Psoas muscle (tissue), 8 donors: ENCODE data around the gene EYS. TPM values are rescaled to one million over a fixed set of nuclear protein-coding genes. Genes with fewer than 3 reads are reported as not detected.

Source experiments
- ATAC-seq, 4 donors: fragments of 200-7000 bp; cut with Tn5 transposase; one replicate each; pipeline ENCODE4 v1.9.1; 2020; ENCODE audit warnings: moderate library complexity in 3 of 4, mild to moderate bottlenecking in 2 of 4
- DNase-seq, 2 donors: peaks; one replicate each; pipeline ENCODE4 v3.0.0-alpha.2; 2020
- H3K27ac ChIP-seq: fragments of 200-600 bp; one replicate; pipeline ENCODE4 v1.8.0; 2022
- H3K27me3 ChIP-seq, 3 donors: fragments of 200-600 bp in 1 of 3; one replicate each; pipeline versions ENCODE4 v1.6.1 to v1.8.0; 2013 to 2022; ENCODE audit warnings: low read length in 2 of 3, mild to moderate bottlenecking in 2 of 3, moderate library complexity in 1 of 3; ENCODE audit not compliant: insufficient read depth in 3 of 3
- H3K36me3 ChIP-seq, 2 donors: fragments of 200-600 bp in 1 of 2; one replicate each; pipeline versions ENCODE4 v1.6.1 to v1.8.0; 2013 to 2022; ENCODE audit warnings: low read depth in 1 of 2, mild to moderate bottlenecking in 1 of 2, moderate library complexity in 1 of 2; ENCODE audit not compliant: insufficient read depth in 1 of 2
- H3K4me1 ChIP-seq: fragments of 200-600 bp; one replicate; pipeline ENCODE4 v1.8.0; 2022
- H3K4me3 ChIP-seq: fragments of 200-600 bp; one replicate; pipeline ENCODE4 v1.8.0; 2022; ENCODE audit warnings: mild to moderate bottlenecking
- H3K9me3 ChIP-seq: fragments of 200-600 bp; one replicate; pipeline ENCODE4 v1.8.0; 2022
- WGBS, 3 donors: extraction: QIAGEN DNeasy Blood & Tissue Kit; methylation state at CpG; one replicate each; pipeline versions ENCODE4 v1.1.6 to v1.1.7; 2013; 5-methylcytosine and 5-hydroxymethylcytosine counted together
- intact Hi-C, 2 donors: fragments of 100-400 bp; cut with DNase I; formaldehyde crosslinking; loops; one replicate each; pipeline versions ENCODE4 v1.11.0 to v1.14.2; 2022
- polyA plus RNA-seq, 3 donors: library from polyadenylated mRNA; stranded (reverse); fragments of 200-250 nt; gene quantifications; one replicate each; pipeline ENCODE4 v1.2.3, GENCODE V29; 2013
- total RNA-seq, 4 donors: library from RNA; stranded (reverse); fragmentation: NEBNext Ultra II Directional in 2 of 4; extraction: Animal tissue kit (Norgen Biotek cat#: 25700) in 2 of 4; gene quantifications; one replicate each; pipeline versions ENCODE4 v1.2.1 to v1.2.4, GENCODE V29; 2021 to 2023
- TF ChIP-seq, protein P1 (sequence below): fragments of 200-600 bp; IDR thresholded peaks from one replicate; pipeline ENCODE4 v1.8.0; 2022; ENCODE audit warnings: antibody characterized with exemption
- donor health status: healthy with polysubstance abuse.
- donor health status: DM: no; HTN: no; CAD: no; lungs with moderate emphysema.
- donor health status: Bipolar disorder and iron deficiency.
- donor health status: healthy.
- donor health status: DM: yes; HTN: yes; CAD: no.
- donor health status: DM: no; HTN: no; CAD: no.
- donor health status: DM: no; HTN: no; CAD: no.
- donor health status: DM: yes; HTN: yes; CAD: no.

Gene EYS
- total and polyA plus RNA-seq, 7 donors = under 0.01 TPM; not detected in 6

DNA sequence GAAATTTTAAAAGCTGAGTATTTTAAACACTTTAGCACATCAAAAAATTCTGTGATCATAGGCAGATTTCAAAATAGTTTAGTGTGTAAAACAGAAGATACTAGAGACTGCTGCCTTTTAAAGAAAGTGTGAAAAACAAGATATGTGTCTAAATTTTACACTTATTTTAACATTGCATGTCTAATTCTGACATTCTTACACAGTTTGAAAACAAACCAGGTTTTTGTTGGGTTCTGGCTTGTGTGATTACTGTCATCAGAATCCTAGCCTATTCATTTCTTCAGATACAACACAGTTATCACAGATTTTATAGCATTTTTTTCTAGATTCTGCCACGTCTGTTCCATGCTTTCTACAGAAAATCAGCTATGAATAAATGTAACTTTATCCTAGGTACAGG lies 257.1 kb downstream of the EYS start:
- H3K36me3 ChIP-seq = no peaks in the 10 kb centered on the region
- DNase-seq (no peak), ATAC-seq (no peak)
- TF ChIP-seq, protein P1, sequence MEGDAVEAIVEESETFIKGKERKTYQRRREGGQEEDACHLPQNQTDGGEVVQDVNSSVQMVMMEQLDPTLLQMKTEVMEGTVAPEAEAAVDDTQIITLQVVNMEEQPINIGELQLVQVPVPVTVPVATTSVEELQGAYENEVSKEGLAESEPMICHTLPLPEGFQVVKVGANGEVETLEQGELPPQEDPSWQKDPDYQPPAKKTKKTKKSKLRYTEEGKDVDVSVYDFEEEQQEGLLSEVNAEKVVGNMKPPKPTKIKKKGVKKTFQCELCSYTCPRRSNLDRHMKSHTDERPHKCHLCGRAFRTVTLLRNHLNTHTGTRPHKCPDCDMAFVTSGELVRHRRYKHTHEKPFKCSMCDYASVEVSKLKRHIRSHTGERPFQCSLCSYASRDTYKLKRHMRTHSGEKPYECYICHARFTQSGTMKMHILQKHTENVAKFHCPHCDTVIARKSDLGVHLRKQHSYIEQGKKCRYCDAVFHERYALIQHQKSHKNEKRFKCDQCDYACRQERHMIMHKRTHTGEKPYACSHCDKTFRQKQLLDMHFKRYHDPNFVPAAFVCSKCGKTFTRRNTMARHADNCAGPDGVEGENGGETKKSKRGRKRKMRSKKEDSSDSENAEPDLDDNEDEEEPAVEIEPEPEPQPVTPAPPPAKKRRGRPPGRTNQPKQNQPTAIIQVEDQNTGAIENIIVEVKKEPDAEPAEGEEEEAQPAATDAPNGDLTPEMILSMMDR = no peak
- H3K4me3 ChIP-seq = no peak overlapping the region
- WGBS, 3 donors = 34 to 51% (median 35%) methylated on average over 1 of the region's 1 CpG
- no peaks in the 10 kb centered on the region for H3K27me3 ChIP-seq
- no peak overlapping the region for H3K27ac ChIP-seq
- H3K9me3 ChIP-seq = no peaks in the 10 kb centered on the region
- intact Hi-C loops = no loop called here
- no peaks in the 10 kb centered on the region for H3K4me1 ChIP-seq

DNA sequence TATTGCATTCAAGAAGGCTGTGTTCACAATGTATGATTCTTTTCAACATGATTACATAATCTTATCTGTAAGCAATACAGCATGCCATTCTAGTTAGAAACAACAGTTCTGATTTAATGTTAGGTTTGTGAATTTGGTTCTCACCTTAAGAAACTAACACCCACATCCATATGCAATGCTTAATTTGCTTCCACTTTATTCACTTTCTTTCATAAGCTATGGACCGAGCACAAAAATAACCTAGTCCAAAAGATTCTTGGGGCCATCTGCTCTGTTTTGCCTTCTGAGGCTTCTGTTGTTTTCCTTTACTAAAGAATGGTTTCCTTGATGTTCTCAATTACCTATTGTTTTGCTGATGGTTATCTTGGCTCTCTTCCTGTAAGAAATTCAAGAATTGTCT lies 258.2 kb downstream of the EYS start:
- H3K9me3 ChIP-seq = no peaks in the 10 kb centered on the region
- H3K27ac ChIP-seq = no peak overlapping the region
- H3K4me1 ChIP-seq = no peaks in the 10 kb centered on the region
- H3K36me3 ChIP-seq = no peaks in the 10 kb centered on the region
- H3K4me3 ChIP-seq = no peak overlapping the region
- TF ChIP-seq, protein P1 = no peak
- 46 to 66% (median 53%) methylated on average over 1 of the region's 1 CpG for WGBS, 3 donors
- intact Hi-C loops = no loop called here
- DNase-seq = no peak
- no peaks in the 10 kb centered on the region for H3K27me3 ChIP-seq
- ATAC-seq = no peak

DNA sequence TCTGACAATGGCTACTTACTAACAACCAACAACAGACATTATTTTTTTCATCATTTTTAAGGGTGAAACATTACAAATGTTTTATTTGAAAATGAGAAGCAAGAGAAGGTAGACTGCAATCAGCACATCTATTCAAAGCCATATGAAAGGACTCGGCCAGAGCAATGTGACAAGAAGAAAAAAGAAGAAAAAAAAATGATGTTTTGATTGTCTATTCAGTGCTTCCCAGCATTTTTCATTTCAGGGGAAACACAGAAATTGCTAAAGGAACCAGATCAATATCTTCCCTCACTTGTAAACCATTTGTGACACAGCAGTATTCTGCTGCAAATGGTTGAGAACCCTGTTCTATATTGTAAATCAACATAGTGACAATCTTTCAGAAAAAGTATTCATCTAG lies 270.7 kb downstream of the EYS start:
- H3K9me3 ChIP-seq = no peaks in the 10 kb centered on the region
- ATAC-seq (no peak), DNase-seq (no peak)
- 60 to 76% (median 62%) methylated on average over 1 of the region's 1 CpG for WGBS, 3 donors
- no peaks in the 10 kb centered on the region for H3K27me3 ChIP-seq
- no peak overlapping the region for H3K4me3 ChIP-seq
- H3K36me3 ChIP-seq = no peaks in the 10 kb centered on the region
- H3K27ac ChIP-seq = no peak overlapping the region
- intact Hi-C loops = no loop called here
- no peaks in the 10 kb centered on the region for H3K4me1 ChIP-seq
- TF ChIP-seq, protein P1 = no peak

DNA sequence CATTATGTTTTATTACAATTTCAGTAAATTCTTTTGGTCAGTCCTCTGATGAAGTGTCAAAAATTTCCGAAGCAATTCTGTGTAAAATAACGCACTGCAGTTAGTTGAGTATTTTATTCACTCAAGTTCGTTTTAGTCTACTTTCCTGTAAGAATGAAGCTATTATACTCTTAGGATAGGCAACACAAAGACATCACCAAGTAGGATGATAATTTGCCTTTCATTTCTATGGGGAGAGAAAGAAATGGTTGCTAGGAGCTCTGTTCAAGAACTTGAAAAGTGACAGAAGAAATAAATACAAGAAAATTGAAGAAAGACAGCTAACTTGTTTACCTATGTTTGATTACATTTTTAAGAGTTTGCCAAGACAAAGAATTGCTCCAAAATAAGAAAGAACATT lies 290.4 kb downstream of the EYS start:
- Histone ChIP-seq H3K27ac (no peak overlapping the region), H3K4me1 (no peaks in the 10 kb centered on the region), H3K4me3 (no peak overlapping the region), H3K9me3 (no peaks in the 10 kb centered on the region), H3K36me3 (no peaks in the 10 kb centered on the region), H3K27me3 (no peaks in the 10 kb centered on the region)
- DNase-seq = no peak
- intact Hi-C loops = no loop called here
- 82 to 84% (median 84%) methylated on average over 3 of the region's 3 CpGs for WGBS, 3 donors
- TF ChIP-seq, protein P1 = no peak
- no peak for ATAC-seq

DNA sequence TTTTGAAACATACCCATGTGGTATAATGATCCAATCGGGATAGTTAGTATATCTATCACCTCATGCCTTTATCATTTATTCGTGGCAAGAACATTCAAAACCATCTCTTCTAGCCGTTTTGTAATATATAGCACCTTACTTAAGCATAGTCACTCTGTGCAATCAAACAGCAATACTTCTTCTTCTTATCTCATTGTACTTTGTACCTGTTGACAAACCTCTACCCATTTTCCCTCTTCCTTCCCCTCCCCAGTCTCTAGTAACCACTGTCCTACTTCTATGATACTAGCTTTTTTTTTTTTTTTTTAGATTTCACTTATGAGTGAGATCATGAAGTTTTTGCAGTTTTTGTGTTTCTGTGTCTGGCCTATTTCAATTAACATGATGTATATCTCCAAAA lies 296.7 kb downstream of the EYS start:
- Histone ChIP-seq H3K36me3 (no peaks in the 10 kb centered on the region), H3K27ac (no peak overlapping the region), H3K27me3 (no peaks in the 10 kb centered on the region), H3K9me3 (no peaks in the 10 kb centered on the region), H3K4me1 (no peaks in the 10 kb centered on the region), H3K4me3 (no peak overlapping the region)
- ATAC-seq (no peak), DNase-seq (no peak)
- intact Hi-C loops = no loop called here
- TF ChIP-seq, protein P1 = no peak
- WGBS, 3 donors = 79 to 86% (median 82%) methylated on average over 3 of the region's 3 CpGs
